Spleen (tissue), 11 donors: ENCODE data around the gene EPX. TPM values are rescaled to one million over a fixed set of nuclear protein-coding genes. Genes with fewer than 3 reads are reported as not detected.

Experiments
- DNase-seq: peaks from one replicate; pipeline ENCODE4 v3.0.0-alpha.2; 2020
- H3K27ac ChIP-seq, 8 donors: fragments of 200-600 bp; sonication (generic) in 7 of 8; 1 replicate in 4 of 8; 2 replicates in 4 of 8; pipeline versions ENCODE4 v1.5.0 to v1.8.0; 2016 to 2021; ENCODE audit warnings: inconsistent platforms in 4 of 8, mild to moderate bottlenecking in 4 of 8, moderate library complexity in 1 of 8
- H3K27me3 ChIP-seq, 7 donors: fragments of 200-600 bp; sonication (generic) in 6 of 7; replicated peaks in 1 of 7; 1 replicate in 4 of 7; 2 replicates in 3 of 7; pipeline versions ENCODE4 v1.5.0 to v1.8.0; 2016 to 2021; ENCODE audit warnings: inconsistent platforms in 3 of 7, mild to moderate bottlenecking in 1 of 7
- H3K36me3 ChIP-seq, 6 donors: fragments of 200-600 bp; sonication (generic) in 5 of 6; 1 replicate in 4 of 6; 2 replicates in 2 of 6; pipeline versions ENCODE4 v1.5.0 to v1.8.0; 2016 to 2021; ENCODE audit warnings: inconsistent platforms in 2 of 6
- H3K4me1 ChIP-seq, 6 donors: fragments of 200-600 bp; sonication (generic) in 5 of 6; 1 replicate in 3 of 6; 2 replicates in 3 of 6; pipeline versions ENCODE4 v1.5.0 to v1.8.0; 2016 to 2021; ENCODE audit warnings: inconsistent platforms in 3 of 6
- H3K4me3 ChIP-seq, 8 donors: fragments of 200-600 bp; sonication (generic) in 7 of 8; 1 replicate in 4 of 8; 2 replicates in 4 of 8; pipeline versions ENCODE4 v1.5.0 to v1.8.0; 2016 to 2021; ENCODE audit warnings: inconsistent platforms in 4 of 8, mild to moderate bottlenecking in 4 of 8, moderate library complexity in 2 of 8
- H3K9me3 ChIP-seq, 8 donors: fragments of 200-600 bp; sonication (generic) in 7 of 8; 1 replicate in 4 of 8; 2 replicates in 4 of 8; pipeline versions ENCODE4 v1.5.0 to v1.8.0; 2016 to 2021; ENCODE audit warnings: inconsistent platforms in 4 of 8
- CTCF ChIP-seq, 11 experiments: fragments of 200-600 bp in 7 of 11; fragments of 450-650 bp in 4 of 11; sonication (generic) in 4 of 11; IDR thresholded peaks in 8 of 11; conservative IDR thresholded peaks in 3 of 11; 1 replicate in 7 of 11; 2 replicates in 4 of 11; pipeline versions ENCODE4 v1.4.0 to v1.8.0; 2016 to 2021; ENCODE audit warnings: antibody characterized with exemption in 11 of 11, inconsistent platforms in 4 of 11, mild to moderate bottlenecking in 1 of 11
- POLR2A ChIP-seq, 3 donors: fragments of 450-650 bp; IDR thresholded peaks; one replicate each; pipeline ENCODE4 v1.5.1; 2017; ENCODE audit warnings: antibody characterized with exemption in 3 of 3, mild to moderate bottlenecking in 1 of 3
- POLR2AphosphoS5 ChIP-seq, 3 donors: sonication (generic); formaldehyde crosslinking; IDR thresholded peaks; one replicate each; pipeline ENCODE4 v1.5.1; 2017; ENCODE audit warnings: antibody characterized with exemption in 3 of 3
- WGBS, 5 donors: extraction: QIAGEN DNeasy Blood & Tissue Kit in 3 of 5; methylation state at CpG; one replicate each; pipeline versions ENCODE4 v1.1.5 to v1.1.7; 2013 to 2018; 5-methylcytosine and 5-hydroxymethylcytosine counted together
- intact Hi-C: fragments of 100-400 bp; cut with DNase I; formaldehyde crosslinking; loops from one replicate; pipeline ENCODE4 v1.15.0; 2023; ENCODE audit warnings: low total_unique reads
- polyA plus RNA-seq, 3 donors: library from polyadenylated mRNA; stranded (reverse); fragments of 200-250 nt; gene quantifications; one replicate each; pipeline ENCODE4 v1.2.1, GENCODE V29; 2013
- total RNA-seq, 7 donors: library from RNA; depleted of rRNA in 3 of 7; stranded (reverse); fragments of >200 nt in 3 of 7; fragmentation: NEBNext Ultra II Directional in 4 of 7; extraction: Animal tissue kit (Norgen Biotek cat#: 25700) in 4 of 7; gene quantifications; one replicate each; pipeline versions ENCODE4 v1.1.0 to v1.2.1, GENCODE V29; 2016 to 2021
- donor health status: healthy with polysubstance abuse.
- donor health status: DM: no; HTN: no; CAD: no; lungs with moderate emphysema.
- donor health status: DM: no; HTN: no; CAD: no.
- donor health status: Bipolar disorder and iron deficiency.
- donor health status: healthy.
- donor health status: DM: no; HTN: no; CAD: no.
- donor health status: DM: yes; HTN: yes; CAD: no.

The EPX gene
- total and polyA plus RNA-seq, 10 donors, result 0.24 to 3.9 (median 1.2) TPM; not detected in 1

- H3K9me3 ChIP-seq, result no peaks in the 10 kb centered on the region
- no peak within 1 kb of the TSS for H3K27ac ChIP-seq
- no peak within 1 kb of the TSS for H3K4me3 ChIP-seq
- DNase-seq, result no peak
- H3K4me1 ChIP-seq, result peaks cover 0 to 10% (median 6%) of the 10 kb centered on the region in 6 donors
- intact Hi-C loops, result no loop called here
- WGBS, 5 donors, result 60 to 78% (median 66%) methylated on average over 5 of the region's 5 CpGs
- TF ChIP-seq POLR2A (IDR thresholded peaks at IDR 0.05) (no peak), CTCF (IDR thresholded peaks at IDR 0.05 in 8 of 11, conservative IDR thresholded peaks at IDR 0.05 in 3 of 11) (no peak), POLR2AphosphoS5 (IDR thresholded peaks at IDR 0.05) (no peak)
- H3K36me3 ChIP-seq, result no peaks in the 10 kb centered on the region
- H3K27me3 ChIP-seq, result peaks cover 0 to 61% (median 8%) of the 10 kb centered on the region in 7 donors
These were observed 45.7 kb downstream of the EPX start, which contains the start of gene LPO for GRCh38 chr17:58238147-58238634. Gene LPO, plus strand, starts transcription at chr17:58238584. Its CDS starts 4,396 bp downstream, at chr17:58242980.

GRCh38 chr17:58239987-58240386 is 47.5 kb downstream of the EPX start:
- WGBS, 5 donors, result 49 to 79% (median 58%) methylated on average over 1 of the region's 1 CpG
- Histone ChIP-seq H3K4me3 (no peak overlapping the region), H3K4me1 (no peaks in the 10 kb centered on the region), H3K27me3 (peaks cover 0 to 63% (median 8%) of the 10 kb centered on the region in 7 donors), H3K27ac (no peak overlapping the region), H3K9me3 (no peaks in the 10 kb centered on the region), H3K36me3 (no peaks in the 10 kb centered on the region)
- no peak for DNase-seq
- intact Hi-C loops, result no loop called here
- no peak for TF ChIP-seq POLR2A (IDR thresholded peaks at IDR 0.05)
- no peak for TF ChIP-seq POLR2AphosphoS5 (IDR thresholded peaks at IDR 0.05)
- TF ChIP-seq CTCF (IDR thresholded peaks at IDR 0.05 in 8 of 11, conservative IDR thresholded peaks at IDR 0.05 in 3 of 11), result no peak

GRCh38 chr17:58242171-58242784 is 49.8 kb downstream of the EPX start:
- H3K27ac ChIP-seq, result no peak overlapping the region
- TF ChIP-seq POLR2AphosphoS5 (IDR thresholded peaks at IDR 0.05) (no peak), POLR2A (IDR thresholded peaks at IDR 0.05) (no peak), CTCF (IDR thresholded peaks at IDR 0.05 in 8 of 11, conservative IDR thresholded peaks at IDR 0.05 in 3 of 11) (no peak)
- peaks cover 0 to 62% (median 8%) of the 10 kb centered on the region in 7 donors for H3K27me3 ChIP-seq
- peaks cover 0 to under 1% (median 0%) of the 10 kb centered on the region in 6 donors for H3K4me1 ChIP-seq
- no peaks in the 10 kb centered on the region for H3K9me3 ChIP-seq
- no peak overlapping the region for H3K4me3 ChIP-seq
- intact Hi-C loops, result no loop called here
- DNase-seq, result no peak
- WGBS, 5 donors, result 12 to 23% (median 16%) methylated on average over 2 to 4 of the region's 4 CpGs
- H3K36me3 ChIP-seq, result no peaks in the 10 kb centered on the region

GRCh38 chr17:58244963-58245362 is 52.4 kb downstream of the EPX start:
- intact Hi-C loops, result no loop called here
- Histone ChIP-seq H3K9me3 (no peaks in the 10 kb centered on the region), H3K36me3 (no peaks in the 10 kb centered on the region), H3K27me3 (peaks cover 0 to 57% (median 16%) of the 10 kb centered on the region in 7 donors), H3K4me3 (no peak overlapping the region), H3K27ac (no peak overlapping the region), H3K4me1 (peaks cover 4 to 27% (median 11%) of the 10 kb centered on the region in 6 donors)
- no peak for TF ChIP-seq CTCF (IDR thresholded peaks at IDR 0.05 in 8 of 11, conservative IDR thresholded peaks at IDR 0.05 in 3 of 11)
- no peak for TF ChIP-seq POLR2AphosphoS5 (IDR thresholded peaks at IDR 0.05)
- no peak for TF ChIP-seq POLR2A (IDR thresholded peaks at IDR 0.05)
- no peak for DNase-seq
- 77 to 94% (median 85%) methylated on average over 6 of the region's 6 CpGs for WGBS, 5 donors
